Occipital lobe (tissue), 2 donors: Measurements from ENCODE around the gene BCAN. TPM values are rescaled to one million over a fixed set of nuclear protein-coding genes. Genes with fewer than 3 reads are reported as not detected.

Source experiments
- DNase-seq: peaks from one replicate; lab custom pipeline; 2025; lab: John Stamatoyannopoulos, UW
- total RNA-seq: library from RNA; depleted of rRNA; stranded (reverse); fragments of >200 nt; gene quantifications from one replicate; pipeline ENCODE4 v1.2.3, GENCODE V29; 2014

BCAN gene
- total RNA-seq, 1 donor from 2014 or later = 95.8 TPM

- no peak for DNase-seq
These were observed 1.3 kb downstream of the BCAN start for GRCh38 chr1:156643049-156643777.

- no peak for DNase-seq
These were observed 1.8 kb downstream of the BCAN start for GRCh38 chr1:156643778-156644092.

GRCh38 chr1:156644146-156644545, 2.2 kb downstream of the BCAN start:
- no peak for DNase-seq

GRCh38 chr1:156644640-156645039, 2.7 kb downstream of the BCAN start:
- DNase-seq = no peak

- DNase-seq = no peak
These were observed 3.1 kb downstream of the BCAN start for GRCh38 chr1:156645056-156645455.

- no peak for DNase-seq
These were observed 3.7 kb downstream of the BCAN start for GRCh38 chr1:156645666-156646065.

- DNase-seq = no peak
These were observed 4.9 kb downstream of the BCAN start for GRCh38 chr1:156646738-156647211.

- no peak for DNase-seq
These were observed 5.4 kb downstream of the BCAN start for GRCh38 chr1:156647351-156647750.

- no peak for DNase-seq
These were observed 6.6 kb downstream of the BCAN start for GRCh38 chr1:156648496-156648895.

GRCh38 chr1:156648951-156649350, 7.0 kb downstream of the BCAN start:
- DNase-seq = no peak

- no peak for DNase-seq
These were observed 10.4 kb downstream of the BCAN start for GRCh38 chr1:156652131-156652991.

- no peak for DNase-seq
These were observed 11.1 kb downstream of the BCAN start for GRCh38 chr1:156652992-156653355.

- no peak for DNase-seq
These were observed 12.8 kb downstream of the BCAN start for GRCh38 chr1:156654700-156655099.

- DNase-seq = no peak
These were observed 13.4 kb downstream of the BCAN start for GRCh38 chr1:156655151-156655903.

- DNase-seq = no peak
These were observed 14.1 kb downstream of the BCAN start for GRCh38 chr1:156655904-156656516.

- DNase-seq = peak; percentile 65
These were observed 15.2 kb downstream of the BCAN start for GRCh38 chr1:156656806-156657740.

GRCh38 chr1:156657741-156658319, 15.9 kb downstream of the BCAN start:
- no peak for DNase-seq

- no peak for DNase-seq
These were observed 16.6 kb downstream of the BCAN start for GRCh38 chr1:156658496-156658895.

GRCh38 chr1:156658945-156659574, 17.1 kb downstream of the BCAN start:
- DNase-seq = no peak

- DNase-seq = no peak
These were observed 17.7 kb downstream of the BCAN start for GRCh38 chr1:156659661-156659987.
